GM12878 (cell line): ENCODE measurements around the gene REXO1. TPM values are rescaled to one million over a fixed set of nuclear protein-coding genes. Genes with fewer than 3 reads are reported as not detected.

Source experiments
- ATAC-seq: fragments of 200-7000 bp; cut with Tn5 transposase; 3 replicates; pipeline ENCODE4 v1.9.1; 2020; ENCODE audit warnings: mild to moderate bottlenecking, moderate library complexity
- BruUV-seq: library from RNA; stranded (reverse); fragments of 400-500 nt; replicated peaks from 2 replicates; lab custom pipeline; 2021; lab: Mats Ljungman, UMichigan
- CTCF ChIA-PET: fragments of 300-600 bp; sonication (Branson Sonifier 250); formaldehyde crosslinking; extraction: SDS; loops from one replicate; lab custom pipeline; 2021; ENCODE audit warnings: inconsistent platforms; lab: Yijun Ruan, JAX
- POLR2A ChIA-PET: fragments of 350-600 bp; formaldehyde crosslinking; extraction: SDS; loops from one replicate; lab custom pipeline; 2021; ENCODE audit warnings: inconsistent platforms; lab: Charles Lee
- RAD21 ChIA-PET: fragments of 300-600 bp; sonication (Branson Sonifier 250); formaldehyde crosslinking; loops from one replicate; lab custom pipeline; 2023; ENCODE audit warnings: antibody characterized with exemption; ENCODE audit not compliant: unreplicated experiment; lab: Charles Lee
- SMC1A ChIA-PET: fragments of 300-600 bp; sonication (Branson Sonifier 250); formaldehyde crosslinking; loops from one replicate; lab custom pipeline; 2023; ENCODE audit not compliant: unreplicated experiment, uncharacterized antibody; lab: Charles Lee
- DNase-seq: peaks from one replicate; pipeline ENCODE4 v3.0.0-alpha.2; 2011; ENCODE audit warnings: low read depth, low spot score
- FAIRE-seq: peaks from 3 replicates; lab custom pipeline; 2011; peaks lifted over from hg19 to GRCh38; lab: Jason Lieb, UNC
- H2AFZ ChIP-seq: 2 replicates; pipeline ENCODE4 v1.6.0; 2011; ENCODE audit warnings: low read depth, low read length, control low read depth; ENCODE audit not compliant: control insufficient read depth
- H3K27ac ChIP-seq: 2 replicates; pipeline ENCODE4 v1.5.1; 2011; ENCODE audit warnings: control low read depth; ENCODE audit not compliant: control insufficient read depth, insufficient read depth
- H3K27me3 ChIP-seq, 2 experiments: replicated peaks in 1 of 2; 2 replicates each; pipeline versions ENCODE4 v1.6.0 to v1.6.1; 2011; ENCODE audit warnings: low read length in 1 of 2; ENCODE audit not compliant: control insufficient read depth in 2 of 2, insufficient read depth in 2 of 2
- H3K36me3 ChIP-seq, 2 experiments: 2 replicates each; pipeline ENCODE4 v1.5.1; 2011; ENCODE audit warnings: low read length in 1 of 2; ENCODE audit not compliant: control insufficient read depth in 2 of 2, insufficient read depth in 2 of 2
- H3K4me1 ChIP-seq: 2 replicates; pipeline ENCODE4 v1.6.1; 2011; ENCODE audit warnings: mild to moderate bottlenecking, low read length, moderate library complexity, mixed read lengths; ENCODE audit not compliant: control insufficient read depth, insufficient read depth
- H3K4me2 ChIP-seq: 2 replicates; pipeline ENCODE4 v1.6.0; 2011; ENCODE audit warnings: control low read depth; ENCODE audit not compliant: control insufficient read depth, insufficient read depth
- H3K4me3 ChIP-seq: fragments of 200-600 bp; sonication (generic); 2 replicates; pipeline ENCODE4 v1.5.1; 2016
- H3K79me2 ChIP-seq: 2 replicates; pipeline ENCODE4 v1.6.0; 2011; ENCODE audit warnings: low read length; ENCODE audit not compliant: control insufficient read depth, insufficient read depth
- H3K9ac ChIP-seq: 2 replicates; pipeline ENCODE4 v1.8.0; 2011; ENCODE audit warnings: low read length, control low read depth, mixed read lengths; ENCODE audit not compliant: control insufficient read depth, insufficient read depth
- H3K9me3 ChIP-seq: replicated peaks from 3 replicates; pipeline ENCODE4 v1.5.1; 2011; ENCODE audit warnings: mild to moderate bottlenecking, low read length; ENCODE audit not compliant: control insufficient read depth, insufficient read depth
- H4K20me1 ChIP-seq: 2 replicates; pipeline ENCODE4 v1.6.0; 2011; ENCODE audit not compliant: control insufficient read depth, insufficient read depth
- ASH2L ChIP-seq: fragments of 300-600, 200-600 bp; sonication (generic); IDR thresholded peaks from 2 replicates; pipeline ENCODE4 v1.6.1; 2017; ENCODE audit warnings: low read depth, mild to moderate bottlenecking, borderline replicate concordance
- BRCA1 ChIP-seq: IDR thresholded peaks from 2 replicates; pipeline ENCODE4 v1.6.1; 2011; ENCODE audit warnings: low read depth, low read length, improper control_type of control experiment
- CBFB ChIP-seq: IDR thresholded peaks from 2 replicates; pipeline ENCODE4 v1.6.1; 2016; ENCODE audit warnings: antibody characterized with exemption, low read depth
- CHD2 ChIP-seq: IDR thresholded peaks from 2 replicates; pipeline ENCODE4 v1.6.1; 2011; ENCODE audit warnings: low read depth, low read length, improper control_type of control experiment, borderline replicate concordance
- GABPA ChIP-seq: IDR thresholded peaks from 2 replicates; pipeline ENCODE4 v1.6.1; 2014; ENCODE audit warnings: antibody characterized with exemption, low read depth, mild to moderate bottlenecking, inconsistent platforms
- IKZF1 ChIP-seq: fragments of 450-650 bp; conservative IDR thresholded peaks from 2 replicates; pipeline ENCODE4 v1.6.1; 2017; ENCODE audit warnings: antibody characterized with exemption, mild to moderate bottlenecking
- IKZF2 ChIP-seq, 2 experiments: fragments of 450-650 bp; IDR thresholded peaks; 2 replicates each; pipeline ENCODE4 v1.6.1; 2017; ENCODE audit warnings: mild to moderate bottlenecking in 2 of 2, moderate library complexity in 2 of 2
- MYB ChIP-seq: fragments of 150-350 bp; IDR thresholded peaks from 2 replicates; pipeline ENCODE4 v1.6.1; 2014; ENCODE audit warnings: mild to moderate bottlenecking, low read depth, low read length, borderline replicate concordance
- NFIC ChIP-seq: IDR thresholded peaks from 2 replicates; pipeline ENCODE4 v1.6.1; 2012; ENCODE audit warnings: low read depth, mild to moderate bottlenecking, inconsistent platforms, low read length, moderate library complexity
- PML ChIP-seq: IDR thresholded peaks from 2 replicates; pipeline ENCODE4 v1.6.1; 2012; ENCODE audit warnings: low read length, inconsistent platforms
- SIN3A ChIP-seq: IDR thresholded peaks from 2 replicates; pipeline ENCODE4 v1.6.1; 2012; ENCODE audit warnings: low read depth, low read length, improper control_type of control experiment
- SIX5 ChIP-seq: IDR thresholded peaks from 2 replicates; pipeline ENCODE4 v1.6.1; 2011; ENCODE audit warnings: mild to moderate bottlenecking, low read depth, low read length, moderate library complexity; ENCODE audit not compliant: severe bottlenecking
- SREBF2 ChIP-seq: IDR thresholded peaks from 2 replicates; pipeline ENCODE4 v1.6.1; 2012; ENCODE audit warnings: mild to moderate bottlenecking, low read length
- TARDBP ChIP-seq: IDR thresholded peaks from 2 replicates; pipeline ENCODE4 v1.6.1; 2016; ENCODE audit warnings: borderline replicate concordance
- ZNF622 ChIP-seq: fragments of 450-650 bp; IDR thresholded peaks from 2 replicates; pipeline ENCODE4 v1.6.1; 2017; ENCODE audit warnings: mild to moderate bottlenecking, inconsistent platforms
- ZSCAN29 ChIP-seq: fragments of 450-650 bp; IDR thresholded peaks from 2 replicates; pipeline ENCODE4 v1.6.1; 2017; ENCODE audit warnings: mild to moderate bottlenecking, moderate library complexity
- WGBS: methylation state at CpG from one replicate; pipeline ENCODE4 v1.1.6; 2016; ENCODE audit warnings: low lambda C conversion rate; ENCODE audit not compliant: insufficient replicate concordance, insufficient coverage; ENCODE audit errors: missing lambda C conversion rate; 5-methylcytosine and 5-hydroxymethylcytosine counted together
- in situ Hi-C: fragments of 300-500 bp; cut with MboI; formaldehyde crosslinking; loops from 9 replicates; pipeline ENCODE4 v1.14.3; 2018; ENCODE audit warnings: mixed read lengths
- intact Hi-C: fragments of 100-400 bp; cut with micrococcal nuclease; formaldehyde crosslinking; loops from one replicate; pipeline ENCODE4 v1.14.2; 2022; ENCODE audit not compliant: unreplicated experiment
- polyA plus RNA-seq, 11 experiments: library from polyadenylated mRNA; depleted of rRNA in 4 of 11; unstranded in 6 of 11; stranded (reverse) in 5 of 11; fragments of >200 nt; fragmentation: Nextera tagmentation in 4 of 11; fragmentation: Illumina TruSeq in 1 of 11; extraction: Ambion mirVana in 4 of 11; extraction: Trizol in 1 of 11; gene quantifications; 1 replicate in 1 of 11; 2 replicates in 10 of 11; pipeline versions ENCODE4 v1.2.1 to v1.2.3, GENCODE V29; 2011 to 2016; ENCODE audit warnings: inconsistent platforms in 2 of 11, missing spikeins in 2 of 11, low read depth in 1 of 11
- total RNA-seq, 4 experiments: library from RNA; depleted of rRNA in 3 of 4; stranded (reverse); fragments of >200 nt in 3 of 4; fragmentation: Illumina TruSeq in 1 of 4; extraction: Trizol in 1 of 4; gene quantifications; 2 replicates each; pipeline versions ENCODE4 v1.2.1 to v1.2.3, GENCODE V29; 2013 to 2021
- TF ChIP-seq, protein P1 (sequence below): fragments of 450-650 bp; IDR thresholded peaks from 2 replicates; pipeline ENCODE4 v1.6.1; 2017; ENCODE audit warnings: borderline replicate concordance

The REXO1 gene
- total and polyA plus RNA-seq, 10 of the 15 experiments (the other 5 are each of a cell fraction or from before 2014, with no cell fraction given), result 0.03 to 45.2 (median 8.4) TPM

GRCh38 chr19:1893791-1894190 is 45.5 kb upstream of the REXO1 start (continued):
- no peak for TF ChIP-seq IKZF2 (IDR thresholded peaks at IDR 0.05)

DNA sequence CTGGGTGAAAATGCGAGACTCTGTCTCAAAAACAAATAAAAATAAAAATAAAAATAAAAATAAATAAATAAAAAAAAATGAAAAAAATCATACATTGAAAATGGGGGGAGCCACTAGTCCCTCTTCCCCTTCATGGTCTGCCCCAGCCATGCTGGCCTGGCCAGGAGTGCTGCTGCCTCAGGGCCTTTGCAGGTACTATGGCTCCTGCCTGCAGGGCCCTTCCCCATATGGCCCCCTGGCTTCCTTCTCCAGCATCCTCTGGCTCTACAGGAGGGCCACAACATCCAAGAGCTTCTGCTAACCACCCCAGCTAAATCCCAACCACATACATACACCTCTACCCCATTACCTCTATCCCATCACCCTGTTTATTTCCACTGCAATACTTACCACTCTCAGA is 41.6 kb upstream of the REXO1 start:
- no peak for TF ChIP-seq MYB
- TF ChIP-seq, all 136 proteins: peak for 0
- in situ Hi-C loops (no loop called here), intact Hi-C loops (no loop called here)
- no peak overlapping the region for H3K27ac ChIP-seq
- ATAC-seq, result no peak
- no peaks in the 10 kb centered on the region for H3K36me3 ChIP-seq
- CTCF ChIA-PET, result interaction anchor here (1.8 kb wide), 1 partner anchor 25 kb away, joined by 4 read pairs; no protein-coding TSS in a partner anchor
- H3K27me3 ChIP-seq, result no peaks in the 10 kb centered on the region
- no peaks in the 10 kb centered on the region for H3K9me3 ChIP-seq
- no peak overlapping the region for H3K4me2 ChIP-seq
- no peaks in the 10 kb centered on the region for H4K20me1 ChIP-seq
- no peak for DNase-seq
- H3K79me2 ChIP-seq, result peaks cover 2% of the 10 kb centered on the region
- SMC1A ChIA-PET, result no interaction called here
- peaks cover under 1% of the 10 kb centered on the region; the same call in 1 of the 2 replicates for H3K4me1 ChIP-seq
- H2AFZ ChIP-seq, result no peak overlapping the region
- FAIRE-seq, result no peak
- RAD21 ChIA-PET, result no interaction called here
- POLR2A ChIA-PET, result interaction anchor here (1.3 kb wide), 1 partner anchor 13 kb away, joined by 7 read pairs; no protein-coding TSS in a partner anchor
- 78% methylated on average over 1 of the region's 1 CpG for WGBS
- no peak overlapping the region for H3K9ac ChIP-seq
- no TSS peak for BruUV-seq
- no peak overlapping the region for H3K4me3 ChIP-seq

DNA sequence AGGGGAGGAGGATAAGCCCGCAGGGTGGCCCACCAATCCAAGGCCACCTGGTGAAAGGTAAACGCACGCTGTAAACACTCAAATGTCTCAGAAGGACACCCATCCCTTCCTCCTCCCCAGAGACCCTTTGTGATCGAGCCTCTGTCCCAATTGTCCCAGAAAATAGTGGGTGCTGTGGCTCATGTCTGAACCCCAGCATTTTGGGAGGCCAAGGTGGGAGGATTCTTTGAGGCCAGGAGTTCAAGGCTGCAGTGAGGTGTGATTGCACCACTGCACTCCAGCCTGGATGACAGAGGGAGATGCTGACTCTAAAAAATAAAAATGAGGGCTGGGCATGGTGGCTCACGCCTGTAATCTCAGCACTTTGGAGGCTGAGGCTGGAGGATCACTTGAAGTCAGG is 40.1 kb upstream of the REXO1 start:
- H3K36me3 ChIP-seq, result no peaks in the 10 kb centered on the region
- SMC1A ChIA-PET, result no interaction called here
- H2AFZ ChIP-seq, result no peak overlapping the region

More for the DNA sequence above, 40.1 kb upstream of the REXO1 start:
- Histone ChIP-seq H3K4me1 (peaks cover 6% of the 10 kb centered on the region), H3K27me3 (no peaks in the 10 kb centered on the region), H3K79me2 (peaks cover 18% of the 10 kb centered on the region), H3K9me3 (no peaks in the 10 kb centered on the region), H4K20me1 (peaks cover 4% of the 10 kb centered on the region; the same call in 1 of the 2 replicates), H3K27ac (no peak overlapping the region), H3K4me2 (no peak overlapping the region), H3K4me3 (no peak overlapping the region), H3K9ac (no peak overlapping the region)
- ChIA-PET RAD21 (no interaction called here), POLR2A (no interaction called here), CTCF (interaction anchor here (0.9 to 1.6 kb wide), 2 partner anchors 9 to 55 kb away, joined by 3 to 5 read pairs; no protein-coding TSS in a partner anchor)
- TF ChIP-seq SREBF2, result no peak
- no peak for TF ChIP-seq BRCA1
- TF ChIP-seq ZNF622, result no peak
- no peak for TF ChIP-seq GABPA
- TF ChIP-seq TARDBP, result no peak
- TF ChIP-seq SIN3A, result no peak
- TF ChIP-seq, protein P1, sequence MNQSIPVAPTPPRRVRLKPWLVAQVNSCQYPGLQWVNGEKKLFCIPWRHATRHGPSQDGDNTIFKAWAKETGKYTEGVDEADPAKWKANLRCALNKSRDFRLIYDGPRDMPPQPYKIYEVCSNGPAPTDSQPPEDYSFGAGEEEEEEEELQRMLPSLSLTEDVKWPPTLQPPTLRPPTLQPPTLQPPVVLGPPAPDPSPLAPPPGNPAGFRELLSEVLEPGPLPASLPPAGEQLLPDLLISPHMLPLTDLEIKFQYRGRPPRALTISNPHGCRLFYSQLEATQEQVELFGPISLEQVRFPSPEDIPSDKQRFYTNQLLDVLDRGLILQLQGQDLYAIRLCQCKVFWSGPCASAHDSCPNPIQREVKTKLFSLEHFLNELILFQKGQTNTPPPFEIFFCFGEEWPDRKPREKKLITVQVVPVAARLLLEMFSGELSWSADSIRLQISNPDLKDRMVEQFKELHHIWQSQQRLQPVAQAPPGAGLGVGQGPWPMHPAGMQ, result no peak
- TF ChIP-seq SIX5, result no peak
- no peak for TF ChIP-seq NFIC
- TF ChIP-seq CHD2, result no peak
- TF ChIP-seq ZSCAN29, result no peak
- TF ChIP-seq IKZF1, result no peak
- no peak for TF ChIP-seq CBFB
- TF ChIP-seq PML, result no peak
- no peak for TF ChIP-seq ASH2L
- ATAC-seq (no peak), FAIRE-seq (no peak), DNase-seq (no peak)
- 46% methylated on average over 5 of the region's 5 CpGs for WGBS
- in situ Hi-C loops, result no loop called here
- intact Hi-C loops, result no loop called here
- BruUV-seq, result no TSS peak
